ENCODE measurements around the gene WFDC6. TPM values are rescaled to one million over a fixed set of nuclear protein-coding genes. Genes with fewer than 3 reads are reported as not detected.

WFDC6 gene
- total and polyA plus RNA-seq, 2 of the 8 experiments (the other 6 are each of a cell fraction or from before 2014, with no cell fraction given) = not detected

GRCh38 chr20:45545351-45545750 is 6.1 kb upstream of the WFDC6 start (continued):
- no peak for TF ChIP-seq ATF2 (IDR thresholded peaks at IDR 0.05; ENCODE audit: low read length)
- TF ChIP-seq TBP (IDR thresholded peaks at IDR 0.05; ENCODE audit: low read depth, low read length) = no peak
- TF ChIP-seq HDAC6 (IDR thresholded peaks at IDR 0.05; ENCODE audit: low read depth, low read length) = no peak
- TF ChIP-seq TEAD4 (IDR thresholded peaks at IDR 0.05; ENCODE audit: low read depth, low read length) = no peak
- no peak for TF ChIP-seq RFX5 (IDR thresholded peaks at IDR 0.05; ENCODE audit: borderline replicate concordance, low read depth, low read length)
- TF ChIP-seq POLR2A (IDR thresholded peaks at IDR 0.05; ENCODE audit: control extremely low read depth in 1 of 2, low read depth in 2 of 2, low read length in 2 of 2) = no peak
- TF ChIP-seq, protein P1, sequence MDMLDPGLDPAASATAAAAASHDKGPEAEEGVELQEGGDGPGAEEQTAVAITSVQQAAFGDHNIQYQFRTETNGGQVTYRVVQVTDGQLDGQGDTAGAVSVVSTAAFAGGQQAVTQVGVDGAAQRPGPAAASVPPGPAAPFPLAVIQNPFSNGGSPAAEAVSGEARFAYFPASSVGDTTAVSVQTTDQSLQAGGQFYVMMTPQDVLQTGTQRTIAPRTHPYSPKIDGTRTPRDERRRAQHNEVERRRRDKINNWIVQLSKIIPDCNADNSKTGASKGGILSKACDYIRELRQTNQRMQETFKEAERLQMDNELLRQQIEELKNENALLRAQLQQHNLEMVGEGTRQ (IDR thresholded peaks at IDR 0.05; ENCODE audit: low read length) = no peak
- no peak for TF ChIP-seq EP300 (IDR thresholded peaks at IDR 0.05; ENCODE audit: borderline replicate concordance in 1 of 2, low read depth in 2 of 2, low read length in 2 of 2)
- no peak for TF ChIP-seq SP4 (IDR thresholded peaks at IDR 0.05; ENCODE audit: low read length)
